Measurements from ENCODE around the gene GOLT1A.

GOLT1A gene

DNA sequence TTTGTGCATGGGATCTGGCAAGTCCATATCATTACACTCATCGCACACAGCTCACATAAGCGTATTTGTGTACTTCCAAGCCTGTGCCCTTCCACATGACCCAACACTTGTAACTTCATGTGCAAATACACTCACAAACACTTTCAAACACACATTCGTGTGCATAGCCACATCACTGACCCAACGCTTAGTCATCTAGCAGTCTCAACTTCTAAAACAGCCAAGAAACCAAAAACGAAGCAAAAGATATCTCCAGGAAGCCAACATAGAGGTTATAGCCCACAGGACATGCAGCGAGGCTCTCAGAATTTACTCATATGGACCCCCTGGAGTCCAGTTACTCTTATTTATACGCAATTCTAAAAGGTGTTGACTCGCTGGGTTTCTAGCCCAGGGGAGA lies 10.9 kb upstream of the GOLT1A start:
- TF ChIP-seq, protein P1, sequence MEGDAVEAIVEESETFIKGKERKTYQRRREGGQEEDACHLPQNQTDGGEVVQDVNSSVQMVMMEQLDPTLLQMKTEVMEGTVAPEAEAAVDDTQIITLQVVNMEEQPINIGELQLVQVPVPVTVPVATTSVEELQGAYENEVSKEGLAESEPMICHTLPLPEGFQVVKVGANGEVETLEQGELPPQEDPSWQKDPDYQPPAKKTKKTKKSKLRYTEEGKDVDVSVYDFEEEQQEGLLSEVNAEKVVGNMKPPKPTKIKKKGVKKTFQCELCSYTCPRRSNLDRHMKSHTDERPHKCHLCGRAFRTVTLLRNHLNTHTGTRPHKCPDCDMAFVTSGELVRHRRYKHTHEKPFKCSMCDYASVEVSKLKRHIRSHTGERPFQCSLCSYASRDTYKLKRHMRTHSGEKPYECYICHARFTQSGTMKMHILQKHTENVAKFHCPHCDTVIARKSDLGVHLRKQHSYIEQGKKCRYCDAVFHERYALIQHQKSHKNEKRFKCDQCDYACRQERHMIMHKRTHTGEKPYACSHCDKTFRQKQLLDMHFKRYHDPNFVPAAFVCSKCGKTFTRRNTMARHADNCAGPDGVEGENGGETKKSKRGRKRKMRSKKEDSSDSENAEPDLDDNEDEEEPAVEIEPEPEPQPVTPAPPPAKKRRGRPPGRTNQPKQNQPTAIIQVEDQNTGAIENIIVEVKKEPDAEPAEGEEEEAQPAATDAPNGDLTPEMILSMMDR (IDR thresholded peaks at IDR 0.05; ENCODE audit: low read depth, low read length, missing control alignments) = no peak
- DNase-seq = peak; percentile 3
- in situ Hi-C loops (cut with HindIII; ENCODE audit: low pct_ligation_motif_present, low sequenced_read_pairs) = no loop called here
- Histone ChIP-seq H3K27ac (no peak overlapping the region), H3K36me3 (replicated peaks) (no peaks in the 10 kb centered on the region), H3K4me3 (ENCODE audit: low read depth, low read length) (no peak overlapping the region), H3K27me3 (replicated peaks) (no peaks in the 10 kb centered on the region)

DNA sequence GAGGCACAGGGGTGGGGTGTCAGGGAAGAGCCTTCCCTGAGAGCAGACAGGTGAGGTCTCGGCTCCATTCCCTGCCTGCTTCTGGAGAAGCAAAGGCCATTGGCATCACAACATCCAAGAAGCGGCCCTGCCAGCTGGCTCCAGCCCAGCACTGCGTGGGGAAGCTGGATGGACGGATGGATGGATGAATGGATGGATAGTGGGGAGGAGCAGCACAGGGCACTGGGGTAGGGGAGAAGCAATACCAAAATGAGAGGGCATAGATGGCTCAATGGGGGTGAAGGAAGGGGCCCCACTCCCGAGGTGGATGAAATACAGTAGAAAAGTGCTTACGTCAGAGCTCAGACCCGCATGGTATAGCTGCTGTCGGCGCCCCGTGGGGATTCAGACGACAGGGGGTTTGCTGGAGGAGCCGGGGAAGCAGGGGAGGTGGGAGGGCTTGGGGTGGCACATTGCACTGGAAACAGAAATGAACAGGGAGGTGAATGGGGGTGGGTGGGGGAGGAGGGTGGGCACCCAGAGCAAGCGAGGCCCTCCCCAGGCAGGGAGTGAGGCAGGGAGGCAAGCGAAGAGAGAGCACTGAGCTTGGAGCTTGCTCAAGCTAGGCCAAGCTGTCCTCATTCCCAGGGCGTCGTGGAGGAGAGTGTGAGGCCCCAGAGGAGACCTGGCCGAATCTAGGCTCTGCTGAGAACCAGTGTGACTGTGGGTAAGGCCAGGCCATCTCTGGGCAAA lies 9.5 kb upstream of the GOLT1A start:
- TF ChIP-seq, protein P1 (IDR thresholded peaks at IDR 0.05; ENCODE audit: low read depth, low read length, missing control alignments) = no peak
- Histone ChIP-seq H3K27ac (no peak overlapping the region), H3K4me3 (ENCODE audit: low read depth, low read length) (no peak overlapping the region), H3K27me3 (replicated peaks) (no peaks in the 10 kb centered on the region), H3K36me3 (replicated peaks) (no peaks in the 10 kb centered on the region)
- in situ Hi-C loops (cut with HindIII; ENCODE audit: low pct_ligation_motif_present, low sequenced_read_pairs) = no loop called here
- DNase-seq = no peak

DNA sequence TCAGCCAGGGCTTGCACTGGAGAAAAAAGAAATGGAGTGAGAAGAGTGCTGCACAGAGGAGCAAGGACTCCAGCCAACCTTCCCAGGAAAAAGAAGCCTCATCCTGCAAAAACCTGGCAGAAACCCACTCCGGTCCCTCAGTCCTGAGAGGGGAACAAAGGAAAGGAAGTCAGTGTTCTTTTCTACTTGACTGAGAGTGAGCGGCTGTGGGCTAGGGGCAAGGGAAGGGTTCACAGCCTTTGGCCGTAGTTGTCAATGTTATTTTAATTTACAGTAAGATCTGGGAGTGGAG lies 8.9 kb upstream of the GOLT1A start:
- Histone ChIP-seq H3K4me3 (ENCODE audit: low read depth, low read length) (no peak overlapping the region), H3K27ac (no peak overlapping the region), H3K27me3 (replicated peaks) (no peaks in the 10 kb centered on the region), H3K36me3 (replicated peaks) (no peaks in the 10 kb centered on the region)
- TF ChIP-seq, protein P1 (IDR thresholded peaks at IDR 0.05; ENCODE audit: low read depth, low read length, missing control alignments) = no peak
- no peak for DNase-seq
- in situ Hi-C loops (cut with HindIII; ENCODE audit: low pct_ligation_motif_present, low sequenced_read_pairs) = no loop called here

DNA sequence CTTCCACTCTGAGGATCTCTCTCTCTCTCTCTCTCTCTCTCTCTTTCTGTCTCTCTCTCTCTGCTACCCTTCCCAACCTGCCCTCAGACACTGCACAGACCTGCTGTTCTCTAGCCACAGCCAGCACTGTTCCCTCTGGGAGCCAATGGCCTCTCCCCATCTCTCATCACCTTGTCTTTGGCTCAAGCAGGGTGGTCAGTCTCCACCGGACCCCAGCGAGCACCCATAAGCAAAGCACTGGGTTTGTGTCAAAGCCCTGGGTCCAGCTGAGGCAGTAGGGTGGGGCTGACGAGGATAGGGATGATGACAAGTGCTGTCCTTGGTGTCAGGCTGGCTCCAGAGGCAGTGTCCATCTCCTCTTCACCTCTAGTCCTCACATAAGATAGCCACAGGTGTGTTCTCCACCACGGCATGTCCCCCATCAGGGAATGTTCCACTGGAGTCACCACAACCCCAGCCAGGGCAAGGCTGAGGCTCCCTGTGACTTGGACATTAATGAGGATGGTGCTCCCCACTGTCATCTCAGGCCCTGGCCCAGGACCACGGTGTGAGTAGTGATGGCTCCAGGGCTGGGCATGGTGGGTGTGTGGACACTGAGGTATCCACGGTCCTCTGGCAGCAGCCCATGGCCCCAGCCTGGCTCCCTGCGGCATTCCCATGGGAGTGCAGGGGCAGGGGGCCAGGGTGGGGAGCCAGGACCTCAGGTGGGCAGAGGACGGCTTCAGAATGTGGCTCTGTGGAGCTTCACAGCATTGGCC lies 8.4 kb upstream of the GOLT1A start:
- no peak for DNase-seq
- Histone ChIP-seq H3K27ac (no peak overlapping the region), H3K36me3 (replicated peaks) (no peaks in the 10 kb centered on the region), H3K4me3 (ENCODE audit: low read depth, low read length) (no peak overlapping the region), H3K27me3 (replicated peaks) (no peaks in the 10 kb centered on the region)
- in situ Hi-C loops (cut with HindIII; ENCODE audit: low pct_ligation_motif_present, low sequenced_read_pairs) = no loop called here
- TF ChIP-seq, protein P1 (IDR thresholded peaks at IDR 0.05; ENCODE audit: low read depth, low read length, missing control alignments) = no peak

DNA sequence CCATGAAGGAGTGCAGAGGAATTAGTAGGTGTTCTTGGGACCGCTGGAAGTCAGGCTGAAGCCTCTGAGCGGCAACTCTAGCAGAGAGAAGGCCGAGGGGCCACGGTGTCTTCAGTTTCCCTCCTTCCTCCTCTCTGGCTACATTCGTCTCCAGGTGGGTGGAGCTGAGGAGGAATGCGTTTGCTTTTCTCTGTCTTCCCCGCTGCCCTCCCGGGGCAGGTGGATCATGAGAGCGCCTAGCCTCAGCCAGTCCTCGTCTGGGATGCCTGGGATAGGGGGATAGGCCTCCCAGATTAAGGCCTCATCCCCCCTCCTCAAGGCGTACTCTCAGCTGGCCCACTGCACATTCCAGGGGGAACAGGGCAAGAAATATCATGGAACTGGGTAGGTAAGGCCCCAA lies 7.5 kb upstream of the GOLT1A start:
- H3K27me3 ChIP-seq (replicated peaks) = peaks cover 3% of the 10 kb centered on the region
- in situ Hi-C loops (cut with HindIII; ENCODE audit: low pct_ligation_motif_present, low sequenced_read_pairs) = no loop called here
- DNase-seq = no peak
- no peak overlapping the region for H3K27ac ChIP-seq
- TF ChIP-seq, protein P1 (IDR thresholded peaks at IDR 0.05; ENCODE audit: low read depth, low read length, missing control alignments) = no peak
- H3K4me3 ChIP-seq (ENCODE audit: low read depth, low read length) = no peak overlapping the region
- H3K36me3 ChIP-seq (replicated peaks) = no peaks in the 10 kb centered on the region
